Esophagus muscularis mucosa (tissue), 4 donors: Measurements from ENCODE around the gene GIPC1. TPM values are rescaled to one million over a fixed set of nuclear protein-coding genes. Genes with fewer than 3 reads are reported as not detected.

Experiments used
- DNase-seq: peaks from one replicate; pipeline ENCODE4 v3.0.0-alpha.2; 2017; ENCODE audit errors: extremely low spot score
- H3K27ac ChIP-seq, 4 donors: fragments of 200-600 bp; sonication (generic); replicated peaks in 1 of 4; 1 replicate in 3 of 4; 2 replicates in 1 of 4; pipeline ENCODE4 v1.5.1; 2016 to 2019; ENCODE audit warnings: mild to moderate bottlenecking in 1 of 4
- H3K27me3 ChIP-seq, 4 donors: fragments of 200-600 bp; sonication (generic); one replicate each; pipeline versions ENCODE4 v1.5.1 to v1.6.0; 2016 to 2019
- H3K36me3 ChIP-seq, 4 donors: fragments of 200-600 bp; sonication (generic); one replicate each; pipeline ENCODE4 v1.5.1; 2016 to 2019
- H3K4me1 ChIP-seq, 4 donors: fragments of 200-600 bp; sonication (generic); one replicate each; pipeline ENCODE4 v1.5.1; 2016 to 2019
- H3K4me3 ChIP-seq, 4 donors: fragments of 200-600 bp; sonication (generic); 1 replicate in 2 of 4; 2 replicates in 2 of 4; pipeline ENCODE4 v1.5.1; 2016 to 2019; ENCODE audit warnings: mild to moderate bottlenecking in 4 of 4, moderate library complexity in 1 of 4
- H3K9me3 ChIP-seq, 4 donors: fragments of 200-600 bp; sonication (generic); 1 replicate in 3 of 4; 2 replicates in 1 of 4; pipeline ENCODE4 v1.5.1; 2016 to 2019
- EP300 ChIP-seq: sonication (generic); formaldehyde crosslinking; IDR thresholded peaks from one replicate; pipeline ENCODE4 v1.6.1; 2017; ENCODE audit warnings: antibody characterized with exemption
- POLR2A ChIP-seq: fragments of 450-650 bp; IDR thresholded peaks from one replicate; pipeline ENCODE4 v1.6.1; 2017; ENCODE audit warnings: antibody characterized with exemption, moderate library complexity, mild to moderate bottlenecking, low read depth
- POLR2AphosphoS5 ChIP-seq, 2 donors: sonication (generic); formaldehyde crosslinking; IDR thresholded peaks; one replicate each; pipeline ENCODE4 v1.6.1; 2017; ENCODE audit warnings: antibody characterized with exemption in 2 of 2
- WGBS: methylation state at CpG from one replicate; pipeline ENCODE4 v1.1.5; 2018; 5-methylcytosine and 5-hydroxymethylcytosine counted together
- intact Hi-C: fragments of 100-400 bp; cut with DNase I; formaldehyde crosslinking; loops from one replicate; pipeline ENCODE4 v1.15.1; 2023
- small RNA-seq, 3 donors: library from RNA; depleted of rRNA; stranded (forward); fragments of <200 nt; gene quantifications; one replicate each; pipeline ENCODE3, GENCODE V24; 2016
- total RNA-seq, 4 donors: library from RNA; depleted of rRNA; stranded (reverse); fragments of >200 nt; gene quantifications; one replicate each; pipeline versions ENCODE4 v1.1.0 to v1.2.1, GENCODE V29; 2016
- TF ChIP-seq, protein P1 (sequence below), 3 experiments: fragments of 200-600 bp in 2 of 3; fragments of 450-650 bp in 1 of 3; sonication (generic) in 2 of 3; IDR thresholded peaks; one replicate each; pipeline ENCODE4 v1.5.1; 2017 to 2019; ENCODE audit warnings: antibody characterized with exemption in 3 of 3, mild to moderate bottlenecking in 2 of 3, moderate library complexity in 1 of 3

GIPC1 gene
- total RNA-seq, 4 donors from 2014 or later: 88.5 to 138 (median 108) TPM

GRCh38 chr19:14428882-14429416 is 67.0 kb downstream of the GIPC1 start:
- intact Hi-C loops: no loop called here
- no peak overlapping the region for H3K4me3 ChIP-seq
- WGBS: 82% methylated on average over 3 of the region's 4 CpGs

More at GRCh38 chr19:14428882-14429416, 67.0 kb downstream of the GIPC1 start:
- H3K27me3 ChIP-seq: no peaks in the 10 kb centered on the region
- peaks cover 14 to 21% (median 19%) of the 10 kb centered on the region in 4 donors for H3K4me1 ChIP-seq
- no peaks in the 10 kb centered on the region for H3K36me3 ChIP-seq
- H3K9me3 ChIP-seq: no peaks in the 10 kb centered on the region
- TF ChIP-seq POLR2A: no peak
- TF ChIP-seq POLR2AphosphoS5 (IDR thresholded peaks at IDR 0.05): no peak
- no peak for TF ChIP-seq EP300
- TF ChIP-seq, protein P1, sequence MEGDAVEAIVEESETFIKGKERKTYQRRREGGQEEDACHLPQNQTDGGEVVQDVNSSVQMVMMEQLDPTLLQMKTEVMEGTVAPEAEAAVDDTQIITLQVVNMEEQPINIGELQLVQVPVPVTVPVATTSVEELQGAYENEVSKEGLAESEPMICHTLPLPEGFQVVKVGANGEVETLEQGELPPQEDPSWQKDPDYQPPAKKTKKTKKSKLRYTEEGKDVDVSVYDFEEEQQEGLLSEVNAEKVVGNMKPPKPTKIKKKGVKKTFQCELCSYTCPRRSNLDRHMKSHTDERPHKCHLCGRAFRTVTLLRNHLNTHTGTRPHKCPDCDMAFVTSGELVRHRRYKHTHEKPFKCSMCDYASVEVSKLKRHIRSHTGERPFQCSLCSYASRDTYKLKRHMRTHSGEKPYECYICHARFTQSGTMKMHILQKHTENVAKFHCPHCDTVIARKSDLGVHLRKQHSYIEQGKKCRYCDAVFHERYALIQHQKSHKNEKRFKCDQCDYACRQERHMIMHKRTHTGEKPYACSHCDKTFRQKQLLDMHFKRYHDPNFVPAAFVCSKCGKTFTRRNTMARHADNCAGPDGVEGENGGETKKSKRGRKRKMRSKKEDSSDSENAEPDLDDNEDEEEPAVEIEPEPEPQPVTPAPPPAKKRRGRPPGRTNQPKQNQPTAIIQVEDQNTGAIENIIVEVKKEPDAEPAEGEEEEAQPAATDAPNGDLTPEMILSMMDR (IDR thresholded peaks at IDR 0.05): no peak
- no peak overlapping the region for H3K27ac ChIP-seq
- DNase-seq: no peak

Small RNA genes lying within 50 kb of the gene (small RNA-seq; reads per million reads assigned to genes)
- 0 reads per million in 3 donors for gene SNRPGP15

Other genes starting within 250 kb of the GIPC1 start
- gene ADGRE5, start 114.7 kb downstream of the GIPC1 start, total RNA-seq: 100 to 1,000 TPM in 1 of 4 donors, 10 to 100 TPM in 3; 37.3 to 101 (median 50.4) TPM
- 10 to 100 TPM; 39.3 to 56.3 (median 42.1) TPM for gene DDX39A, start 76.8 kb downstream of the GIPC1 start, total RNA-seq
- 100 to 1,000 TPM; 120 to 233 (median 167) TPM for gene PKN1, start 62.8 kb downstream of the GIPC1 start, total RNA-seq
- 1 to 10 TPM in 2 of 4 donors, under 1 TPM in 1, not detected in 1; 0.80 to 1.8 (median 1.3) TPM for gene PTGER1, start 20.8 kb downstream of the GIPC1 start, total RNA-seq
- 100 to 1,000 TPM in 1 of 4 donors, 10 to 100 TPM in 3; 50.3 to 102 (median 86.3) TPM for gene DNAJB1, start 22.3 kb upstream of the GIPC1 start, total RNA-seq
- gene TECR, start 33.5 kb upstream of the GIPC1 start, total RNA-seq: 10 to 100 TPM; 18.7 to 32.7 (median 25.7) TPM
- gene NDUFB7, start 75.9 kb upstream of the GIPC1 start, total RNA-seq: 100 to 1,000 TPM; 297 to 522 (median 319) TPM
- not detected for gene CLEC17A, start 87.0 kb upstream of the GIPC1 start, total RNA-seq
- gene ADGRE3, start 178.7 kb upstream of the GIPC1 start, total RNA-seq: under 1 TPM in 1 of 4 donors, not detected in 3; 0.50 TPM
- 10 to 100 TPM; 14.5 to 32.9 (median 25.4) TPM for gene ZNF333, start 193.9 kb upstream of the GIPC1 start, total RNA-seq